Left ventricle myocardium superior (tissue), 1 donor: ENCODE data around the gene ORAI3. TPM values are rescaled to one million over a fixed set of nuclear protein-coding genes. Genes with fewer than 3 reads are reported as not detected.

Experiments
- ATAC-seq: fragments of 200-7000 bp; cut with Tn5 transposase; one replicate; pipeline ENCODE4 v1.9.1; 2020; ENCODE audit warnings: mild to moderate bottlenecking, moderate library complexity
- DNase-seq: peaks from one replicate; pipeline ENCODE4 v3.0.0-alpha.2; 2020
- intact Hi-C: fragments of 100-400 bp; cut with micrococcal nuclease; formaldehyde crosslinking; loops from one replicate; pipeline ENCODE4 v1.11.0; 2022
- long read RNA-seq: library from polyadenylated mRNA; unstranded; transcript quantifications from one replicate; pipeline ENCODE4 v2.0.0, GENCODE V29; 2021
- total RNA-seq: library from RNA; stranded (reverse); fragmentation: NEBNext Ultra II Directional; extraction: Animal tissue kit (Norgen Biotek cat#: 25700); gene quantifications from one replicate; pipeline ENCODE4 v1.2.1, GENCODE V29; 2021
- donor health status: DM: no; HTN: yes; CAD: no; lungs with severe emphysema.

ORAI3 gene
- 10.8 TPM for total RNA-seq
- long read RNA-seq, transcript ORAI3-201 (2 exons, 2,206 nt) = major isoform, 30 of 32 reads
- long read RNA-seq, partial matches to known transcripts = 2 of 32 reads
- long read RNA-seq, other reads (novel, unspliced or antisense) = 0 of 32 reads

GRCh38 chr16:30948667-30949649, at the start of gene ORAI3:
TSS of gene ORAI3 (plus strand) at chr16:30949068. CDS start at chr16:30949290, 222 bp downstream.
- ATAC-seq = peak; percentile 78
- peak; percentile 87 for DNase-seq
- intact Hi-C loops = no loop called here

- ATAC-seq (no peak), DNase-seq (no peak)
- intact Hi-C loops = no loop called here
Measured at GRCh38 chr16:30899794-30900193, 49.1 kb upstream of the ORAI3 start.

DNA sequence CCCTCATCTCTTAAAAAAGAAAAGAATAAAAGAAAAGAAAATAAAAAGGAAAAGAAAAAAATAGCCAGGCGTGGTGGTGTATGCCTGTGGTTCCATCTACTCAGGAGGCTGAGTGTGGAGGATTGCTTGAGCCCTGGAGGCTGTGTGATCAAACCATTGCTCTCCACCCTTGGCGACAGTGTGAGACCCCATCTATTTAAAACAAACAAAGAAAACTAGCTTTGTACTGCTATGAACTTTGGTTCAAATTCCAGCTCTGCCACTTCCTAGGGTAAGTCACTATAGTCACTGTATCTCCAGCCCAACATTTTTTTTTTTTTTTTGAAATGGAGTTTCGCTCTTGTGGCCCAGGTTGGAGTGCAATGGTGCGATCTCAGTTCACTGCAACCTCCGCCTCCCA, 48.3 kb upstream of the ORAI3 start:
- no peak for DNase-seq
- ATAC-seq = no peak
- intact Hi-C loops = no loop called here

GRCh38 chr16:30901201-30902028, 47.5 kb upstream of the ORAI3 start:
- ATAC-seq = no peak
- intact Hi-C loops = no loop called here
- no peak for DNase-seq

DNA sequence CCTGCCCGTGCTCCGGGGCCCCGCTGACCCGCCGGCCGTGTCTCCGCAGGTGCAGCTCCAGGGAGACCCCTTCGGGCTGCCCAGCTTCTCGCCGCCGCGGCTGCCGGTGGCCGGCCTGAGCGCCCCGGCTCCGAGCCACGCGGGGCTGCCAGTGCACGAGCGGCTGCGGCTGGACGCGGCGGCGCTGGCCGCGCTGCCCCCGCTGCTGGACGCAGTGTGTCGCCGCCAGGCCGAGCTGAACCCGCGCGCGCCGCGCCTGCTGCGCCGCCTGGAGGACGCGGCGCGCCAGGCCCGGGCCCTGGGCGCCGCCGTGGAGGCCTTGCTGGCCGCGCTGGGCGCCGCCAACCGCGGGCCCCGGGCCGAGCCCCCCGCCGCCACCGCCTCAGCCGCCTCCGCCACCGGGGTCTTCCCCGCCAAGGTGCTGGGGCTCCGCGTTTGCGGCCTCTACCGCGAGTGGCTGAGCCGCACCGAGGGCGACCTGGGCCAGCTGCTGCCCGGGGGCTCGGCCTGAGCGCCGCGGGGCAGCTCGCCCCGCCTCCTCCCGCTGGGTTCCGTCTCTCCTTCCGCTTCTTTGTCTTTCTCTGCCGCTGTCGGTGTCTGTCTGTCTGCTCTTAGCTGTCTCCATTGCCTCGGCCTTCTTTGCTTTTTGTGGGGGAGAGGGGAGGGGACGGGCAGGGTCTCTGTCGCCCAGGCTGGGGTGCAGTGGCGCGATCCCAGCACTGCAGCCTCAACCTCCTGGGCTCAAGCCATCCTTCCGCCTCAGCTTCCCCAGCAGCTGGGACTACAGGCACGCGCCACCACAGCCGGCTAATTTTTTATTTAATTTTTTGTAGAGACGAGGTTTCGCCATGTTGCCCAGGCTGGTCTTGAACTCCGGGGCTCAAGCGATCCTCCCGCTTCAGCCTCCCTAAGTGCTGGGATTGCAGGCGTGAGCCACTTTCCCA, 46.6 kb upstream of the ORAI3 start:
- intact Hi-C loops = no loop called here
- ATAC-seq (peak; percentile 89), DNase-seq (peak; percentile 90)

DNA sequence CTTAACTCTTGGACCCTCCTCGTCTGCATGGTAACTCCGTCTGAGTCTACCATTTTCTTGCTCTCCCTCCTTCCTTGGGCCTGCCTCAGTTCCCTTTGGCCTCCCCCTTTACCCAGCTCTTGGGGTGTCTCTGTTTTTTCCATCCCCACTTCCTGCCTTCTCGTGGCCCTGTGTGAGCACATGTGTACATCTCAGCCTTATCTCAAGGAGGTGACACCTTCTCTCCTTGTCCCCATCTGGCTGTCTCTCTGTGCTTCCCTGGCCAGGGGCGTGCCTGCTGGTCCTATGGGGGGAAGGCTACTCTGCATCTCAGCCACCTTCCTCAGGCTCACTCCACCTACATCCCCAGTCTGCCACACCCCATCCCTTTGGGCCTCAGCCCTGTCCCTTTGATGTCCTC, 45.9 kb upstream of the ORAI3 start:
- no peak for DNase-seq
- intact Hi-C loops = no loop called here
- ATAC-seq = no peak

DNA sequence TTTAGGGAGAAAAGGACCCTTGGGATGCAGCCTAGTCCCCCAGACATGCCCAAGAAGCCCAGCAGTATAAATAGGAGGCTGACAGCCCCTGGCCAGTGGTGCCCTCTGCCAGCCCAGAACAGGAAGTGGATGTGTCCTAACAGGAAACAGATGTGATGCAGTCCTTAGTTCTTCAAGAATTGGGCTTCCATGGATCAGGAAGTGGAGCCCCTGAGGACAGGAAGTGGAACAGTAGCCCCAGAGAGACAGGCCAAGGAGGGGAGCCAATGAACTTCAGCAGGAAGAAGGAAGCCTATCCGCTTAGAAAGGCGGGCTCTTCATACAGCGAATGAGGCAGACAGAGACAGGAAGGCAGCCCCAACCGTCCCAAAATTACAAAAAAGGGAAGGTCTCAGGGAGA, 45.3 kb upstream of the ORAI3 start:
- ATAC-seq (peak; percentile 42), DNase-seq (no peak)
- intact Hi-C loops = no loop called here

GRCh38 chr16:30904114-30904780, 44.6 kb upstream of the ORAI3 start:
- ATAC-seq (no peak), DNase-seq (no peak)
- intact Hi-C loops = no loop called here

- no peak for ATAC-seq
- intact Hi-C loops = no loop called here
Measured at GRCh38 chr16:30907064-30907463, 41.8 kb upstream of the ORAI3 start.

DNA sequence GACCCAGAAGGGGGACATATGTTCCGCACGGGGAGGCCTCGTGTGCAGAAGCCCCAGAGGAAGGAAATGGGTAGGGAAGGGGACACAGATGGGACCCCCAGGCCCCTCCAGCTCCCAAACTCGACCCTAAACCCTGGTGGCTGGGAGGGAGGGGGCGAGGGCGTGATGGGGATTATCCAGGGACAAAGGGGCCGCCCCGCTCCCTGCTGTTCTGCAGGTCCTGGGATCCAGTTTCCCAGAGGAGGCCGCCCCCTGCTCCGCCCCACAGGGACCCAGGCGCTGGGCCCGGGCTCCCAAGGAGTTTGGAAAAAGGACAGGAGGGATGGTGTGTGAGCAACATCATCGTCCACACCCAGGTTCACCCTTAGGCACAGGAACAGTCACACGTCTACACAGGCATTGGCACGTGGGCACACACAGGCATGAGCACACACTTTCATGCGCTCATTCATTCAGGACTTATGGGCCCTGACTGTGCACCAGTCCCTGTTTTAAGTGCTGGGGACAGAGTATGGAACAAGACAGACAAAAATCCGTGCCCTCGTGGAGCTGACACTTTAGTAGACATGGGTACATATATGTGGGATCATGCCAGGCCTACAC, 38.3 kb upstream of the ORAI3 start:
- ATAC-seq (no peak), DNase-seq (no peak)
- intact Hi-C loops = no loop called here

More at GRCh38 chr16:30907064-30907463, 41.8 kb upstream of the ORAI3 start:
- DNase-seq = no peak

DNA sequence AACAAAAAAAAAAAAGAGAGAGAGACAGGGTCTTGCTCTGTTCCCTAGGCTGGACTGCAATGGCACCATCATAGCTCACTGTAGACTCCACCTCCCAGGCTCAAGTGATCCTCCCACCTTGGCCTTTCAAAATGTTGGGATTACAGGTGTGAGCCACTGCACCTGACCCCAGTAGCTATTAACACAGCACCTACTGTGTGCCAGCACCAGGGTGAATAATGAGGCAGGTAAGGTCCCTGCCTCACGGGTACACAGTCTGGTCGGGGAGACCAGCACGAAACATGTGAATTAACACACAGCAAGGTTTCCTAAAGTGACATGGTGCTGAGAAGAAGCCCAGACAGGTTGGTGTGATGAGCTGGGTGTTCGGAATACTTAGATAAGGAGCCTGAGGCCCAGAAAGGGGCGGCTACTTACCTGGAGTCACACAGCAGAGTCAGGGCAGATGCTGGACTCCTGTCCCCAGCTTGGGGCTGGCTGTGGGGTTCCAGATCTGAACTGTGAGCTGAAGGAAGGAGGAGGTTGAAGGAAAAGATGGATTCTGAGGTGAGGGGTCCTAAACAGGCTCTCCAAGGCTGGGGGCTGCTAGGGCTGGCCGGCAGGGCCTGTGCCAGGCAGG, 36.0 kb upstream of the ORAI3 start:
- DNase-seq = no peak
- intact Hi-C loops = no loop called here
- no peak for ATAC-seq

GRCh38 chr16:30914830-30915229, 34.0 kb upstream of the ORAI3 start:
- DNase-seq = no peak
- no peak for ATAC-seq
- intact Hi-C loops = no loop called here

DNA sequence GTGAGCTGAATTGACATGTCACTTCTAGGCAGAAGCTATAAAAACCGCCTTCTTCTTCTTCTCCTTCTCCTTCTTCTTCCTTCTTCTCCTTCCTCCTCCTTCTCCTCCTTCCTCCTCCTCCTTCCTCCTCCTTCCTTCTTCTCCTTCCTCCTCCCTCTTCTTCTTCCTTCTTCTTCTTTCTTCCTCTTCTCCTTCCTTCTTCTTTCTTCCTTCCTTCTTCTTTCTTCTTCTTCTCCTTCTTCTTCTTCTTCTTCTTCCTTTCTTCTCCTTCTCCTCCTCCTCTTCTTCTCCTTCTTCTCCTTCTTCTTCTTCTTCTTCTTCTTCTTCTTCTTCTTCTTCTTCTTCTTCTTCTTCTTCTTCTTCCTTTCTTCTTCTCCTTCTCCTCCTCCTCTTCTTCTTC, 30.3 kb upstream of the ORAI3 start:
- intact Hi-C loops = no loop called here
- no peak for ATAC-seq

DNA sequence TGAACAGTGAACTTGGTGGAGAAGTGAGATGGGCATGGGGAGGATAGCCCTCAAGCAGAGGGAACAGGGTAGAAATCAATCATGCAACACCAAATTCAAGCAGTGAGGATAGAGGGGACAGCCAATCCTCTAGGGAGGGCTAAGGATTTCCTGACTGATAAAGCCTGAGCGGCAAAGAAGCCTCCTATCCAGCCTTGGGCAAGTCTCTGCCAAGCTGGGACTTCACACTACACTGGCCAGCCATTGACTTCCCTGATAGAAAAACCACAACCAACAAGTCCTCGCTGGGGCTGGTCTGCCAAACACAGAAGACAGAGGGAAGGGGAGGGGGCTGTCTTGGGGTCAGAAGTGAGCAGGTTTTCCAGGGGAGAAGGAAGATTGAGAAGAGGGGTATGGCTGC, 28.0 kb upstream of the ORAI3 start:
- intact Hi-C loops = no loop called here
- ATAC-seq (no peak), DNase-seq (no peak)

More for the DNA sequence above, 30.3 kb upstream of the ORAI3 start:
- DNase-seq = no peak

DNA sequence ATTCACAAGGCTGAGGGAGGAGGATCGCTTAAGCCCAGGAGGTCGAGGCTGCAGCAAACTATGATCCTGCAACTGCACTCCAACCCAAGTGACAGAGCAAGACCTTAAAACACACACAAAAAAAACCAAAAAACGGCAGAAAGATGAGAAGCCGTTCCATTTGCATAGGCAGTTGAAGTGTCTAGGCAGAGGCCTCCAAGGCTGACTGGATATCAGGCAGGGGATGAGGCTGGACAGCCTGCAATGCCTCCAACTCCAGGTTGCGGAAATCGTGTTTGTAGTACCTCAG, 27.5 kb upstream of the ORAI3 start:
- ATAC-seq (no peak), DNase-seq (no peak)
- intact Hi-C loops = no loop called here

DNA sequence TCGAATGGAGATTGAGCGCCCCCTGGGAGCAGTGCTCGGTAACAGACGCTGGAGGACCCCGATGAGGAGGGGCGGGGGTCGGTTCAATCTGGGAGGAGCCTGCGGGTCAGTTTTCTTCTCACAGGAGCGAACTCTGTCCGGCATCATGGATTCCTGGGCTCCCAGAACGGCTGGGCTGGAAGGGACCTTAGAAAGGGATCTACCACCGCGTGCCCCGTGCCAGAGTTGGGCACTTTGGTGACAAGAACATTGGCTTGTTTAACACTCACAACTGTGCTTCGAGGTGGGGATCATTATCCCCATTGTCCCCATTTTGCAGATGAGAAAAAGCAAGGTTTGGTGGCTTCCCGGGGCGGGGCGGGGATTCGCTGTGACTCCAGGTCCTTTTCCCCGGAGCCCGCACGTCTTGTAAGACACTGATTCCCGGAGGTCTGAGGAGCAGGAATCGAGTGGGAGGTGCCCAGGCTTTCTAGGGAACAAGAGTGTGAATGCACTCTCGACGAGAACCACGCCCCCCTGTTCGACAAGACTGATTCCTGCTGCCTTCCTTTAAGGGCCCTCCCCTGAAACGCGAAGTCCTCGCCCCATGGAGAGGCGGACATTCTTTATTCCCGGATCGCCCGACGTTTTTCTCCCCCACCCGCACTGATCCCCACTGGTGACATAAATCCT, 27.0 kb upstream of the ORAI3 start:
- ATAC-seq (peak; percentile 26), DNase-seq (peak; percentile 90)
- intact Hi-C loops = no loop called here

- peak; percentile 83 for ATAC-seq
- intact Hi-C loops = no loop called here
- peak; percentile 99 for DNase-seq
Measured at GRCh38 chr16:30922420-30922959, 26.4 kb upstream of the ORAI3 start.
